SK-N-SH (cell line): ENCODE measurements around the gene CCDC17. TPM values are rescaled to one million over a fixed set of nuclear protein-coding genes. Genes with fewer than 3 reads are reported as not detected.
"Not testable (repeated sequence)": the region's sequence is repeated elsewhere in the genome, so short reads cannot be mapped to it uniquely, and the experiment has no call there.

Experiments used
- CTCF ChIA-PET: fragments of 300-600, 350-600 bp; formaldehyde crosslinking; extraction: SDS; loops from one replicate; lab custom pipeline; 2021; lab: Yijun Ruan, JAX
- POLR2A ChIA-PET: fragments of 350-600 bp; sonication (Branson Sonifier 250); formaldehyde crosslinking; extraction: SDS; loops from one replicate; lab custom pipeline; 2020; ENCODE audit warnings: antibody characterized with exemption, inconsistent platforms; lab: Yijun Ruan, JAX
- DNase-seq: peaks from one replicate; pipeline ENCODE4 v3.0.0; 2012
- H2AFZ ChIP-seq: fragments of 200-600 bp; sonication (generic); 2 replicates; pipeline ENCODE4 v1.8.1; 2016; ENCODE audit warnings: antibody characterized with exemption, mild to moderate bottlenecking, low read depth
- H3F3A ChIP-seq: fragments of 200-600 bp; sonication (generic); replicated peaks from 2 replicates; pipeline ENCODE3; 2016; ENCODE audit warnings: antibody characterized with exemption, mild to moderate bottlenecking; ENCODE audit not compliant: insufficient read depth
- H3K27ac ChIP-seq, 2 experiments: fragments of 200-500 bp in 1 of 2; fragments of 200-600 bp in 1 of 2; sonication (Bioruptor generic) in 1 of 2; sonication (generic), shearing (Covaris generic) in 1 of 2; 2 replicates each; pipeline versions ENCODE4 v1.5.1 to v1.6.1; 2014 to 2016; ENCODE audit warnings: low read depth in 2 of 2, inconsistent platforms in 1 of 2, low read length in 1 of 2, mild to moderate bottlenecking in 1 of 2, mixed read lengths in 1 of 2
- H3K27me3 ChIP-seq: fragments of 200-600 bp; sonication (generic), shearing (Covaris generic); 2 replicates; pipeline ENCODE4 v1.6.1; 2016; ENCODE audit warnings: mixed run types; ENCODE audit not compliant: insufficient read depth
- H3K36me3 ChIP-seq, 2 experiments: fragments of 200-500 bp in 1 of 2; fragments of 200-600 bp in 1 of 2; sonication (Bioruptor generic) in 1 of 2; sonication (generic) in 1 of 2; replicated peaks in 1 of 2; 2 replicates each; pipeline versions ENCODE3 to v1.5.1; 2014 to 2016; ENCODE audit warnings: low read length in 1 of 2, mild to moderate bottlenecking in 1 of 2; ENCODE audit not compliant: insufficient read depth in 2 of 2, control insufficient read depth in 1 of 2
- H3K4me1 ChIP-seq, 2 experiments: fragments of 200-500 bp in 1 of 2; fragments of 200-600 bp in 1 of 2; sonication (Bioruptor generic) in 1 of 2; sonication (generic), shearing (Covaris generic) in 1 of 2; 2 replicates each; pipeline versions ENCODE4 v1.5.1 to v1.6.1; 2014 to 2016; ENCODE audit warnings: low read depth in 1 of 2, low read length in 1 of 2, mixed run types in 1 of 2; ENCODE audit not compliant: insufficient read depth in 2 of 2, control insufficient read depth in 1 of 2
- H3K4me2 ChIP-seq: fragments of 200-600 bp; sonication (generic), shearing (Covaris generic); 2 replicates; pipeline ENCODE4 v1.6.1; 2017; ENCODE audit warnings: mixed run types
- H3K4me3 ChIP-seq, 2 experiments: fragments of 200-500 bp in 1 of 2; fragments of 200-600 bp in 1 of 2; sonication (Bioruptor generic) in 1 of 2; sonication (generic), shearing (Covaris generic) in 1 of 2; 2 replicates each; pipeline versions ENCODE4 v1.5.1 to v1.8.1; 2014 to 2016; ENCODE audit warnings: low read depth in 2 of 2, inconsistent platforms in 1 of 2, low read length in 1 of 2, mild to moderate bottlenecking in 1 of 2, mixed read lengths in 1 of 2, moderate library complexity in 1 of 2
- H3K79me2 ChIP-seq: fragments of 200-600 bp; sonication (generic); 2 replicates; pipeline ENCODE4 v1.8.1; 2017; ENCODE audit warnings: mild to moderate bottlenecking; ENCODE audit not compliant: insufficient read depth
- H3K9ac ChIP-seq: fragments of 200-600 bp; sonication (generic); 2 replicates; pipeline ENCODE4 v1.6.1; 2017; ENCODE audit warnings: mixed run types
- H3K9me2 ChIP-seq: fragments of 200-600 bp; sonication (generic); 2 replicates; pipeline ENCODE4 v1.6.1; 2017; ENCODE audit warnings: mixed run types
- H3K9me3 ChIP-seq: fragments of 200-600 bp; sonication (generic); 2 replicates; pipeline ENCODE4 v1.6.1; 2017; ENCODE audit warnings: mixed run types, mild to moderate bottlenecking, moderate library complexity
- H4K20me1 ChIP-seq: fragments of 200-600 bp; sonication (generic); 2 replicates; pipeline ENCODE4 v1.6.1; 2017; ENCODE audit warnings: mild to moderate bottlenecking, mixed run types; ENCODE audit not compliant: insufficient read depth
- CHD2 ChIP-seq: fragments of 150-350 bp; IDR thresholded peaks from 2 replicates; pipeline ENCODE4 v1.6.1; 2018; ENCODE audit warnings: low read length; ENCODE audit not compliant: partially characterized antibody
- EP300 ChIP-seq, 2 experiments: IDR thresholded peaks; 2 replicates each; pipeline versions ENCODE4 v1.4.0 to v1.6.1; 2012; ENCODE audit warnings: borderline replicate concordance in 1 of 2, low read depth in 1 of 2, low read length in 1 of 2
- FOSL2 ChIP-seq: IDR thresholded peaks from 2 replicates; pipeline ENCODE4 v1.4.0; 2012; ENCODE audit warnings: low read depth, mild to moderate bottlenecking, moderate library complexity, borderline replicate concordance
- FOXM1 ChIP-seq: IDR thresholded peaks from 2 replicates; pipeline ENCODE4 v1.4.0; 2012; ENCODE audit warnings: low read depth, mild to moderate bottlenecking
- JUND ChIP-seq: IDR thresholded peaks from 2 replicates; pipeline ENCODE4 v1.4.0; 2012
- NRF1 ChIP-seq: IDR thresholded peaks from 2 replicates; pipeline ENCODE4 v1.6.1; 2012; ENCODE audit warnings: low read depth, mild to moderate bottlenecking, low read length
- POLR2AphosphoS5 ChIP-seq: IDR thresholded peaks from 2 replicates; pipeline ENCODE4 v1.6.1; 2012; ENCODE audit warnings: low read depth, low read length
- RCOR1 ChIP-seq: fragments of 150-350 bp; IDR thresholded peaks from 2 replicates; pipeline ENCODE4 v1.6.1; 2017; ENCODE audit warnings: antibody characterized with exemption, low read length
- RFX5 ChIP-seq: IDR thresholded peaks from 2 replicates; pipeline ENCODE4 v1.6.1; 2012; ENCODE audit warnings: mild to moderate bottlenecking, improper control_type of control experiment, low read length
- TAF1 ChIP-seq: IDR thresholded peaks from 2 replicates; pipeline ENCODE4 v1.6.1; 2012; ENCODE audit warnings: low read depth, mild to moderate bottlenecking, low read length, moderate library complexity, borderline replicate concordance
- TCF12 ChIP-seq: IDR thresholded peaks from 2 replicates; pipeline ENCODE4 v1.4.0; 2012
- USF2 ChIP-seq: fragments of 150-350 bp; IDR thresholded peaks from 2 replicates; pipeline ENCODE4 v1.6.1; 2017; ENCODE audit warnings: antibody characterized with exemption, low read length, low read depth, borderline replicate concordance
- WGBS: methylation state at CpG from one replicate; pipeline ENCODE4 v1.1.6; 2017; ENCODE audit warnings: low lambda C conversion rate; 5-methylcytosine and 5-hydroxymethylcytosine counted together
- polyA plus RNA-seq, 3 experiments: library from polyadenylated mRNA; depleted of rRNA; stranded (reverse); fragments of >200 nt; gene quantifications; 2 replicates each; pipeline ENCODE4 v1.2.3, GENCODE V29; 2012
- TF ChIP-seq, protein P1 (sequence below): fragments of 150-350 bp; IDR thresholded peaks from 2 replicates; pipeline ENCODE4 v1.6.1; 2016; ENCODE audit warnings: mild to moderate bottlenecking, low read depth, low read length
- TF ChIP-seq, protein P2 (sequence below): IDR thresholded peaks from 2 replicates; pipeline ENCODE4 v1.4.0; 2012; ENCODE audit warnings: low read depth, borderline replicate concordance

The CCDC17 gene
- polyA plus RNA-seq, 1 of the 3 experiments (the other 2 are of a cell fraction) = 0.41 TPM

DNA sequence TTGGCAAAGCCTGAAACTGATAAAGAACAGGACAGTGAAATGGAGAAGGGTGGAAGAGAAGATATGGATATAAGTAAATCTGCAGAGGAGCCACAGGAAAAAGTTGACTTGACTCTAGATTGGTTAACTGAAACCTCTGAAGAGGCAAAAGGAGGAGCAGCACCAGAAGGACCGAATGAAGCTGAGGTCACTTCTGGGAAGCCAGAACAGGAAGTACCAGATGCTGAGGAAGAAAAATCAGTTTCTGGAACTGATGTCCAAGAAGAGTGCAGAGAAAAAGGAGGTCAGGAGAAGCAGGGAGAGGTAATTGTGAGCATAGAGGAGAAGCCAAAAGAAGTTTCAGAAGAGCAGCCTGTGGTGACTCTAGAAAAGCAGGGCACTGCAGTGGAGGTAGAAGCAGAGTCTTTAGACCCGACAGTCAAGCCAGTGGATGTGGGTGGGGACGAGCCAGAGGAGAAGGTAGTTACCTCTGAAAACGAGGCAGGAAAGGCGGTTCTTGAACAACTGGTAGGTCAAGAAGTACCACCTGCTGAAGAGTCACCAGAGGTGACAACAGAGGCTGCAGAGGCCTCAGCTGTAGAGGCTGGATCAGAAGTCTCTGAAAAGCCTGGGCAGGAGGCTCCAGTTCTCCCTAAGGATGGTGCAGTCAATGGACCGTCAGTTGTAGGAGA, 16.3 kb downstream of the CCDC17 start:
- Histone ChIP-seq H2AFZ (no peak overlapping the region), H3K4me1 (peaks cover 0 to 2% of the 10 kb centered on the region in 2 experiments; a peak in 1 of 4 replicates), H3K27me3 (no peaks in the 10 kb centered on the region), H3F3A (no peaks in the 10 kb centered on the region), H3K79me2 (peaks cover 64% of the 10 kb centered on the region; the same call in 1 of the 2 replicates), H3K4me3 (no peak overlapping the region), H3K9me2 (no peaks in the 10 kb centered on the region), H3K27ac (no peak overlapping the region), H3K9ac (no peak overlapping the region), H3K4me2 (no peak overlapping the region), H3K36me3 (peaks cover 52 to 63% of the 10 kb centered on the region in 2 experiments), H4K20me1 (no peaks in the 10 kb centered on the region; the same call in 1 of the 2 replicates), H3K9me3 (no peaks in the 10 kb centered on the region)
- no peak for DNase-seq
- TF ChIP-seq USF2 (no peak), NRF1 (no peak), RCOR1 (no peak), RFX5 (no peak), FOSL2 (no peak)
- TF ChIP-seq, protein P1, sequence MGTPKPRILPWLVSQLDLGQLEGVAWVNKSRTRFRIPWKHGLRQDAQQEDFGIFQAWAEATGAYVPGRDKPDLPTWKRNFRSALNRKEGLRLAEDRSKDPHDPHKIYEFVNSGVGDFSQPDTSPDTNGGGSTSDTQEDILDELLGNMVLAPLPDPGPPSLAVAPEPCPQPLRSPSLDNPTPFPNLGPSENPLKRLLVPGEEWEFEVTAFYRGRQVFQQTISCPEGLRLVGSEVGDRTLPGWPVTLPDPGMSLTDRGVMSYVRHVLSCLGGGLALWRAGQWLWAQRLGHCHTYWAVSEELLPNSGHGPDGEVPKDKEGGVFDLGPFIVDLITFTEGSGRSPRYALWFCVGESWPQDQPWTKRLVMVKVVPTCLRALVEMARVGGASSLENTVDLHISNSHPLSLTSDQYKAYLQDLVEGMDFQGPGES = no peak
- CTCF ChIA-PET = no interaction called here
- POLR2A ChIA-PET = no interaction called here
- 89% methylated on average over 6 of the region's 6 CpGs for WGBS

DNA sequence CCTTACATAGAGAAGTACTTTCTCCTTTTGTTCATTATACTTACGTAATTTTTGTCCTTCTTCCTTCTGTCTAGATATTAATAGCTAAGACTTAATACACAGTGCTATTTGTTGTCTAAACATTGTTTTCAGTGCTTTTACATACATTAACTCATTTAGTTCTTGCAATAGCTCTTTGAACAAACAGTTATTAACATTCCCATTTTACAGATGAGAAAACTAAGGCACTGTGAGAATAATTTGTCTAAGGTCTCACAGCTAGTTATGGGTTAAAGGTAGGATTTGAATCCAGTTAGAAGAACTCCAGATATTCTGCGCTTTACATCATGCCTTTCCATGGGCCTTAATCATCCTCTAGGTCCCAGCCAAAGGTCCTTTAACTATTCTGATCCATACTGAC, 19.6 kb downstream of the CCDC17 start:
- Histone ChIP-seq H3F3A (peaks cover 10% of the 10 kb centered on the region), H3K4me2 (no peak overlapping the region), H2AFZ (no peak overlapping the region), H3K27me3 (no peaks in the 10 kb centered on the region), H4K20me1 (peaks cover 2% of the 10 kb centered on the region; the same call in 1 of the 2 replicates), H3K4me3 (no peak overlapping the region), H3K9ac (no peak overlapping the region), H3K79me2 (peaks cover 79% of the 10 kb centered on the region), H3K36me3 (peaks cover 49 to 63% of the 10 kb centered on the region in 2 experiments), H3K9me3 (no peaks in the 10 kb centered on the region), H3K9me2 (no peaks in the 10 kb centered on the region), H3K4me1 (no peaks in the 10 kb centered on the region; a peak in 1 of 4 replicates), H3K27ac (no peak overlapping the region)
- POLR2A ChIA-PET = interaction anchor here (0.6 kb wide), 1 partner anchor 80 kb away, joined by 4 read pairs; no protein-coding TSS in a partner anchor
- DNase-seq = no peak
- WGBS = 96% methylated on average over 2 of the region's 2 CpGs
- TF ChIP-seq NRF1 (no peak), FOXM1 (no peak), RFX5 (no peak), POLR2AphosphoS5 (no peak), RCOR1 (no peak), CHD2 (no peak), EP300 (IDR thresholded peaks at IDR 0.05; ENCODE audit: borderline replicate concordance in 1 of 2, low read depth in 1 of 2, low read length in 1 of 2) (no peak), USF2 (no peak), TCF12 (no peak), JUND (no peak), TAF1 (no peak)
- TF ChIP-seq, protein P2, sequence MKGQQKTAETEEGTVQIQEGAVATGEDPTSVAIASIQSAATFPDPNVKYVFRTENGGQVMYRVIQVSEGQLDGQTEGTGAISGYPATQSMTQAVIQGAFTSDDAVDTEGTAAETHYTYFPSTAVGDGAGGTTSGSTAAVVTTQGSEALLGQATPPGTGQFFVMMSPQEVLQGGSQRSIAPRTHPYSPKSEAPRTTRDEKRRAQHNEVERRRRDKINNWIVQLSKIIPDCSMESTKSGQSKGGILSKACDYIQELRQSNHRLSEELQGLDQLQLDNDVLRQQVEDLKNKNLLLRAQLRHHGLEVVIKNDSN = no peak
- TF ChIP-seq, protein P1 = no peak
- CTCF ChIA-PET = interaction anchor here (1.3 kb wide), 1 partner anchor 17 kb away, joined by 3 read pairs; no protein-coding TSS in a partner anchor

GRCh38 chr1:45596765-45597164, 27.1 kb downstream of the CCDC17 start:
- peaks cover 38% of the 10 kb centered on the region; the same call in 1 of the 2 replicates for H4K20me1 ChIP-seq
- H3K4me2 ChIP-seq, H3K4me1 ChIP-seq, POLR2A ChIA-PET, H3K27me3 ChIP-seq, H2AFZ ChIP-seq, H3K27ac ChIP-seq, H3K9ac ChIP-seq, H3K9me2 ChIP-seq, CTCF ChIA-PET, H3K9me3 ChIP-seq, DNase-seq, H3K4me3 ChIP-seq: not testable (repeated sequence)
- H3K79me2 ChIP-seq = peaks cover 100% of the 10 kb centered on the region
- H3F3A ChIP-seq = peaks cover 19% of the 10 kb centered on the region
- 96% methylated on average over 8 of the region's 8 CpGs for WGBS
- H3K36me3 ChIP-seq = peaks cover 9 to 77% of the 10 kb centered on the region in 2 experiments
